LNCaP clone FGC (cell line): ENCODE measurements around the gene CCDC194.

ENCODE experiments used
- DNase-seq: peaks from one replicate; pipeline ENCODE4 v3.0.0-alpha.2; 2011; ENCODE audit warnings: low read depth
- H3K4me3 ChIP-seq: 2 replicates; pipeline ENCODE4 v1.5.1; 2011; ENCODE audit warnings: mild to moderate bottlenecking, low read depth, low read length, control low read depth
- CTCF ChIP-seq: IDR thresholded peaks from 2 replicates; pipeline ENCODE4 v1.5.1; 2012; ENCODE audit warnings: mild to moderate bottlenecking; ENCODE audit not compliant: control insufficient read depth, insufficient read depth; ENCODE audit errors: extremely low read depth

Gene CCDC194

GRCh38 chr19:17353386-17353785 is 40.6 kb downstream of the CCDC194 start:
- TF ChIP-seq CTCF = no peak
- H3K4me3 ChIP-seq = no peak overlapping the region
- no peak for DNase-seq

- no peak overlapping the region for H3K4me3 ChIP-seq
Measured at GRCh38 chr19:17352608-17353280, 41.3 kb downstream of the CCDC194 start.

GRCh38 chr19:17351815-17352435 is 42.1 kb downstream of the CCDC194 start:
- DNase-seq = no peak
- H3K4me3 ChIP-seq = no peak overlapping the region
- no peak for TF ChIP-seq CTCF

More at GRCh38 chr19:17352608-17353280, 41.3 kb downstream of the CCDC194 start:
- TF ChIP-seq CTCF = no peak
- DNase-seq = no peak

- TF ChIP-seq CTCF = no peak
- no peak for DNase-seq
- H3K4me3 ChIP-seq = no peak overlapping the region
Measured at GRCh38 chr19:17348700-17349099, 45.3 kb downstream of the CCDC194 start.

GRCh38 chr19:17347877-17348276 is 46.1 kb downstream of the CCDC194 start:
- TF ChIP-seq CTCF = no peak
- DNase-seq = no peak
- H3K4me3 ChIP-seq = no peak overlapping the region

- H3K4me3 ChIP-seq = no peak overlapping the region
- no peak for DNase-seq
- TF ChIP-seq CTCF = no peak
Measured at GRCh38 chr19:17347361-17347760, 46.6 kb downstream of the CCDC194 start.
